Progenitor cell of endocrine pancreas (in vitro differentiated cells): ENCODE data around the gene FLYWCH1. TPM values are rescaled to one million over a fixed set of nuclear protein-coding genes. Genes with fewer than 3 reads are reported as not detected.

Experiments used
- DNase-seq: peaks from one replicate; pipeline ENCODE4 v3.0.0; 2021; ENCODE audit warnings: low spot score; ENCODE audit not compliant: unreplicated experiment
- H3K27ac Mint-ChIP-seq: 2 replicates; pipeline ENCODE4 v1.8.0; 2021; ENCODE audit warnings: mild to moderate bottlenecking, moderate library complexity, mixed read lengths
- H3K27me3 Mint-ChIP-seq: 2 replicates; pipeline ENCODE4 v1.8.0; 2021; ENCODE audit warnings: mixed read lengths
- H3K36me3 Mint-ChIP-seq: 2 replicates; pipeline ENCODE4 v1.8.0; 2022; ENCODE audit warnings: mixed read lengths; ENCODE audit not compliant: insufficient read depth
- H3K4me1 Mint-ChIP-seq: 2 replicates; pipeline ENCODE4 v1.8.0; 2021; ENCODE audit warnings: low read depth, mixed read lengths
- H3K4me3 Mint-ChIP-seq: 2 replicates; pipeline ENCODE4 v1.8.0; 2021; ENCODE audit warnings: low read depth, mild to moderate bottlenecking, moderate library complexity, mixed read lengths
- H3K9me3 Mint-ChIP-seq: 2 replicates; pipeline ENCODE4 v1.8.0; 2021; ENCODE audit warnings: low read depth, mixed read lengths
- total RNA-seq: library from RNA; stranded (reverse); gene quantifications from 2 replicates; pipeline ENCODE4 v1.2.1, GENCODE V29; 2021
- TF ChIP-seq, protein P1 (sequence below): fragments of 200-600 bp; sonication (generic); IDR thresholded peaks from one replicate; pipeline ENCODE4 v1.5.0; 2021; ENCODE audit warnings: antibody characterized with exemption, mild to moderate bottlenecking; ENCODE audit not compliant: unreplicated experiment

The FLYWCH1 gene
- total RNA-seq, 1 donor from 2014 or later = 19.5 TPM

DNA sequence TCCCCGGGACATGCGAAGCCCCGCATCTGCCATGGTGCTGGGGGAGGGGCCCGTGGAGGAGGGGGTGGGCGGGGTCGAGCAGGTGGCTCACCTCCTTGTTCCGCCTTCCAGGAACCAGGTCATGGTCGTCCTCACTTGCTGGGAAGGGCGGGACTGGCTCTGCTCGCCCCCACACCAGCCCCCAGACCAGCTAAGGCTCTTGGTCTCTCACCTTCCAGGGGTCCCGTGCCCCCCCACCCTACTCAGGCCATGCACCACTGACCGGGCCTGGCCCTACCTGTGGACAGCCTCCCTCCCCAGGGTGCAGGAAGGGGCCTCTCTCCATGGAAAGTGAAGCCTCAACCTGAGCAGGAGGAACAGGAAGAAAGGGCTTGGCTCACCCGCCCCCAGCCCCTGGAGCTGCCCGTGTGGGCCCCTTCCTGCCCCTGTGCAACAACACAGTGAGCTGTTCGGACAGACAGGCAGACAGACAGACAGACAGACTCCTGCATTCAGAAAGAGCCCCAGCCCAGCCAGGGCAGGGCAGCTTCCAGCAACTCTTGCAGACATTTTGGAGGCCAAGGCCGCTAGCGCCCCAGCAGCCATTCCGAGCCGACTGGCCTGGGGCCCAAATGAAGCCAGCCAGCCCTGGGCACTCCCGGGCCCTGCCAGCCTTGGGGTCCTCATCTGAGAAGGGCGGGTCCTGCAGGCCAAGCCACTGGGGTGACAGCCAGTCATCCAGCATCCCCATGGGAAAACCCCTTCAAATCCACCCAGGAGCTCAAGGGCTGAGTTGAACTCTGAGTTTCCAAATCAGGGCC, 44.2 kb downstream of the FLYWCH1 start:
- TF ChIP-seq, protein P1, sequence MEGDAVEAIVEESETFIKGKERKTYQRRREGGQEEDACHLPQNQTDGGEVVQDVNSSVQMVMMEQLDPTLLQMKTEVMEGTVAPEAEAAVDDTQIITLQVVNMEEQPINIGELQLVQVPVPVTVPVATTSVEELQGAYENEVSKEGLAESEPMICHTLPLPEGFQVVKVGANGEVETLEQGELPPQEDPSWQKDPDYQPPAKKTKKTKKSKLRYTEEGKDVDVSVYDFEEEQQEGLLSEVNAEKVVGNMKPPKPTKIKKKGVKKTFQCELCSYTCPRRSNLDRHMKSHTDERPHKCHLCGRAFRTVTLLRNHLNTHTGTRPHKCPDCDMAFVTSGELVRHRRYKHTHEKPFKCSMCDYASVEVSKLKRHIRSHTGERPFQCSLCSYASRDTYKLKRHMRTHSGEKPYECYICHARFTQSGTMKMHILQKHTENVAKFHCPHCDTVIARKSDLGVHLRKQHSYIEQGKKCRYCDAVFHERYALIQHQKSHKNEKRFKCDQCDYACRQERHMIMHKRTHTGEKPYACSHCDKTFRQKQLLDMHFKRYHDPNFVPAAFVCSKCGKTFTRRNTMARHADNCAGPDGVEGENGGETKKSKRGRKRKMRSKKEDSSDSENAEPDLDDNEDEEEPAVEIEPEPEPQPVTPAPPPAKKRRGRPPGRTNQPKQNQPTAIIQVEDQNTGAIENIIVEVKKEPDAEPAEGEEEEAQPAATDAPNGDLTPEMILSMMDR = no peak
- H3K27me3 Mint-ChIP-seq = peaks cover 26% of the 10 kb centered on the region
- no peak overlapping the region for H3K27ac Mint-ChIP-seq
- no peaks in the 10 kb centered on the region for H3K9me3 Mint-ChIP-seq
- no peak for DNase-seq
- H3K36me3 Mint-ChIP-seq = no peaks in the 10 kb centered on the region
- H3K4me1 Mint-ChIP-seq = peaks cover 5% of the 10 kb centered on the region
- H3K4me3 Mint-ChIP-seq = no peak overlapping the region

DNA sequence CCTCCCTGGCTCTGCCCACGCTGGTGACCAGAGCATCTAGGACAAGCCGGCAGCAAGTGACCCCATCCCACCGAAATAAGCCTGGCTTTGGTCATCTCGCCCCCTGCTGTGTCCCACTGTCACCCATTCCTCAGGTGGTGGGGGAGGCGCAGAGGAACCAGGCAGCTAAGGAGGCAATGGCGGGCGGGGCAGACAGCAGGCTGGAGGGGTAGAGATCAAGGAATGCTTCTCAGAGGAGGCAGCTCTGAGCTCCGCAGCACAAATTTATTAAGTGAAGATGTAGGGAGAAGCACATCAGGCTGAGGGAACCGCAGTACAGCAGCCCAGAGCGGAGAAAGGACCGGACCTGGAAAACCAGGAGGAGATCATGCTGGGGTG, 44.8 kb downstream of the FLYWCH1 start:
- no peaks in the 10 kb centered on the region for H3K36me3 Mint-ChIP-seq
- TF ChIP-seq, protein P1 = no peak
- H3K27ac Mint-ChIP-seq = no peak overlapping the region
- H3K9me3 Mint-ChIP-seq = no peaks in the 10 kb centered on the region
- no peak for DNase-seq
- H3K4me3 Mint-ChIP-seq = no peak overlapping the region
- peaks cover 26% of the 10 kb centered on the region for H3K27me3 Mint-ChIP-seq
- peaks cover 5% of the 10 kb centered on the region for H3K4me1 Mint-ChIP-seq

DNA sequence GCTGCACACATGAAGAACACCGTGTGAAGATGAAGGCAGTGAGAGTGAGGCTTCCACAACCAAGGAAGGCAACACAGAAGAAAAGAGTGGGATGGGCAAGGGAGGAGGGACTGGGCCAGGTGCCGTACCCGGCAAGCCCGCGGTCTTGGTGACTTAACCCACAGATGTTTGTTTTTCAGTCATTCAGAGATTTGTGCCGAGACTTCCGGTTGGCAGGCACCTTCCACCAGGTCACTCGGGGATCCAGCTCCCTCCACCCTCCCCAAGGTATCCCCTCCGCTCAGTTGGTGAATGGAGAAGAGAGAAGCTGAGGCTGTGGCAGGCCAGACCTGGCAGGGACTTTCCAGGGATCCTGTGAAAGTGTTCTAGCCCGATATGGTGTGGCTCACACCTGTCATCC, 47.5 kb downstream of the FLYWCH1 start:
- H3K36me3 Mint-ChIP-seq = no peaks in the 10 kb centered on the region
- no peak for DNase-seq
- H3K9me3 Mint-ChIP-seq = no peaks in the 10 kb centered on the region
- H3K4me1 Mint-ChIP-seq = peaks cover 3% of the 10 kb centered on the region
- H3K4me3 Mint-ChIP-seq = no peak overlapping the region
- TF ChIP-seq, protein P1 = no peak
- H3K27ac Mint-ChIP-seq = no peak overlapping the region
- H3K27me3 Mint-ChIP-seq = peaks cover 36% of the 10 kb centered on the region

DNA sequence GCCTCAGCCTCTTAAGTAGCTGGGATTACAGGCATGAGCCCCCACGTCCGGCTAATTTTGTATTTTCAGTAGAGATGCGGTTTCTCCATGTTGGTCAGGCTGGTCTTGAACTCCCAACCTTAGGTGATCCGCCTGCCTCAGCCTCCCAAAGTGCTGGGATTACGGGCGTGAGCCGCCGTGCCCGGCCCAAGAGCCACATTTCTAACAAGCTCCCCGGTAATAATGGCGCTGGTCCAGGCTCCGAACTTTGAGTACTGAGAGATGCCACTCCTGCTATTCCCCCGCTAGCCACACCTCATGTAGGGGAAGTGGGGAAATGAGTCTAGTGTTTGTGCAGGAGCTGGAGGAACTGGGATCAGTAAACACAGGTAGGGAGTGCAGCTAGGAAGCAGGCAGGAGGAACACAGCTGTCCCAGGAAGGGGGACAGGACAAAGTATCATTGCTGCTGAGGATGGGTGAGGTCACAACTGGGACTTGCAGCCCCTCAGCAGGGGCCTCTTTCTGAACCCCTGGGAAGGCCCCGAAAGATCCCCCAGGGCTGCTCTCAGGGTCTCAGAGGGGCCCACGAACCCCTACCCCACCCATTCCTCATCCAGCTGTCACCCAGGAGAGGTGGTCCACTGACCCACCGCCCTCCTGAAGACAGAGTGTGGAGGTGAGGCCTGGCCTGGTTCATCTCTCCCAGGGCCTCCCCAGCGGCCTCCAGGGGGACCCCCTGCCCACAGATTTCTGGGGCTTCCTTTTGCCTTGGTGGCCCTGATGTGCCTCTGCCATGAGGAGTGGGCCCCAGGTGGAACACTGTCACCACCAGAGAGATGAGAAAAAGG, 48.7 kb downstream of the FLYWCH1 start:
- Mint-ChIP-seq H3K9me3 (no peaks in the 10 kb centered on the region), H3K27me3 (peaks cover 40% of the 10 kb centered on the region), H3K4me3 (no peak overlapping the region), H3K36me3 (no peaks in the 10 kb centered on the region), H3K27ac (no peak overlapping the region), H3K4me1 (peaks cover 2% of the 10 kb centered on the region)
- TF ChIP-seq, protein P1 = no peak
- no peak for DNase-seq

DNA sequence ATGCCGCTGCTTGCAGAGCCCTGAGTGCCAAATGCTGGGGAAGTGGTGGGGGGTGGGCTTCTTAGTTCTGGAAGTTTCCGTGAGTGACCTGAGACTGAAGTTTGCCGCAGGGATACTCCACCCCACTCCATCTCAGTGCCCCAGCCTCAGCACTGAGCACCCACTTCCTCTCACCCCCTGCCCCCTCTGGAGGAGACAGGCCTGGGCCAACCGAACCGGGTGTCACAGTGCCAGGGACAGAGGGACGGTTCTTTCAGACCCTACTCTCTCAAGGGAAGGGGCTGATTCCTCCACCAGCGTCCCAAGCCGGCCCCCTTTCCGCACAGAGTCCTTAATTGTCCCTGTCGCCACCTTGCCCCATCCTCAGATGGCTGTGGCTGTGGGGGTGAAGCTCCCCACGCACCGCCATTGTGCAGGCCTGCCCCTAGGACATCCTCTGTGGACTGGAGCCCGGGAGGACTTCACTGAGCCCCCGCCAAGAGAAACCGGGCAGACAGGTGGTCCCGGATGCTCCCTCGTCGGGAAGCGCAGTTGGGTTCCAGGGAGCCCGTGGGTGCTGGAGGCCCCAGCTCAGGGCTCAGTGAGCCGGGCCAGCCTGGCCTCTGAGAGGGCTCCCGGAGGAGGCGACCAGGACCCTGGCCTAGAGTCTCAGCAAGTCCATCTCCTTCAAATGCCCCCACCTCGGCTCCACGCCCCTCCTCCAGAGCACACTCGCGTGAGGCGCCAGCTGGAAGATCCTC, 50.8 kb downstream of the FLYWCH1 start:
- no peak for DNase-seq
- H3K36me3 Mint-ChIP-seq = no peaks in the 10 kb centered on the region
- TF ChIP-seq, protein P1 = no peak
- no peak overlapping the region for H3K27ac Mint-ChIP-seq
- peaks cover 2% of the 10 kb centered on the region for H3K4me1 Mint-ChIP-seq
- H3K9me3 Mint-ChIP-seq = no peaks in the 10 kb centered on the region
- H3K4me3 Mint-ChIP-seq = no peak overlapping the region
- H3K27me3 Mint-ChIP-seq = peaks cover 36% of the 10 kb centered on the region
